Activated T-cell treated with anti-CD3 and anti-CD28 coated beads for 4 hours (primary cell): Measurements from ENCODE around the gene KCNE3.

Experiments
- DNase-seq: peaks from one replicate; pipeline ENCODE4 v3.0.0-alpha.2; 2020

Gene KCNE3

DNA sequence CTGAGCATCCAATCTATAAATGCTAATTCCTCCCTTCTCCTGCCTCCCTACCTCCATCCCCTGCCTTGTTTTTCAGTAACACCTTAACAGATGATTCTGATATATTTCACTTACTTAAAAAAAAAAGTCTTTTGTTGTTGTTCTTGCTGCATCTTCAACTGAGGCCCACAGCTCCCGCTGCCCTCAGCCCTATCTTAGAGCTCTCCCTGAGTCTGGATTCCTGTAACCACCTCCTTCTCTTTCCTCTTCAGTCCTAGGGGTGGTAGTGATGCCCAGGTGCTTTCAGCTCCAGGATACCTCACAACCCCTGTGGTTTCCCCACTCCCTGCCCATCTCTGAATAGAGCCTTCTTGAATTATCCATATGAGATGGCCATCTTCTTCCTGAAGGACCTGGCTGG lies 3.7 kb upstream of the KCNE3 start:
- DNase-seq = no peak

DNA sequence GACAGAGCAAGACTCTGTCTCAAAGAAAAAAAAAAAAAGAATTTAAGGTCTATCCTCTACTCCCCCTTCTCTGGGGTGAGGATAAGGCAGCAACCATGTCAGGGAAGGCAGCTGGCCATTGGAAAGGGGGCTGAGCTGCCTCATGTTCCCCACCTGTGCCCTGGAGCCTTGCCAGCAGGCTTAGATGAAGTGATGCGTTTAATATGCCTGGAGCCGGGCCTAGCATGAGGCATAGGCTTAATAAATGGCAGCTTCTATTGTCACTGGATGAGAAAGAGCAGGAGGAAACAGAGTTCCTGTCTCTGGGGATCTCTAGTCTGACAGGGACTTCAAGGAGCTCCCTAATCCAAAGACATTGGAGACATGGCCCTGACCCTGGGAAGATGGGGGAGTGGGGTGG lies 3.2 kb upstream of the KCNE3 start:
- DNase-seq = no peak

DNA sequence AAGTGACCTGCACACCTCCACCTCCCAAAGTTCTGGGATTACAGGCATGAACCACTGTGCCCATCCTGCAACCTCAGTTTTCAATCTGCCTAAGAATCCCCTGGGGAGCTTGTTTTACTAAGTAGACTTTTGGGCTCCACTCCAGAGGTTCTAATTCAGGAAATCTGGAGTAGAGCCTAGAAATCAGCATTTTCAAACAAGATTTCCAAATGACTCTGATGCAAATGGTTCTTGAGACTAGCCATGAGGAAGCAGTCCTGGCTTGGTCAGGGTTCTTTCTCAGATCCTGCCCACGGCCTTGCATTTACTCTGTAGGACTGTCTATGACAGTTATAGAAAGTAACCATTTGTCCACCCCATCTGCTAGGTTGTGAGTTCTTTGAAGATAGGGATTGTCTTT lies 1.6 kb upstream of the KCNE3 start:
- DNase-seq = no peak

DNA sequence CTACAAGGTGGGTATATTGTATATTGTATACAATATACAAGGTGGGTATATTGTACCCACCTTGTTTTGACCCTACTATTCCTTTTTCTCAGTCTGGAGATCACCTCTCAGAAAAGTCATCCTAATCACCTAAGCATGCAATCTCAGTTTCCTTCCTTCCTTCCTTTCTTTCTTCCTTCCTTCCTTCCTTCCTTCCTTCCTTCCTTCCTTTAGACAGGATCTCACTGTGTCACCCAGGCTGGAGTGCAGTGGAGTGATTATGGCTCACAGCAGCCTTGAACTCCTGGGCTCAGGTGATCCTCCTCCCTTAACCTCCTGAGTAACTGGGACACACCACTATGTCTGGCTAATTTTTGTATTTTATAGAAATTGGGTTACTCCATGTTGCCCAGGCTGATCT lies 1.2 kb upstream of the KCNE3 start:
- DNase-seq = no peak

DNA sequence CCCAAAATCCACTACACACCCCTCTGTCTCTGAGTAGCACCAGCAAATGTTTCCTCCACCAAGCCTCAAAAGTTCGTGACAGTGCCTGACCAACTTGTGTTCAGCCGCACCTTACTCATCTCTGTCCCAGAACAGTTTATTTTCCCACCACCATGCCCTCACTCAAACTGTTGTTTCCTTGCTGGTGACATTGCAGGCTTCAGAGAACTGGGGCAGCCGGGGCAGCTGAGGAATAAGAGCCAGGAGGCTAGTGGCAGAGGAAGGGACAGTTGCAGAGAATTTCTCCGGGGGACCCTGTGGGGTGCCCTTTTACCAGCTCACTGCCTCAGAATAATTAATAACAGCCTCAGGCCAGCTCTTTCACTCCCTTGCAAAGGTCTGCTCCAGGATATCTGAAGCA lies 709 bp upstream of the KCNE3 start:
- no peak for DNase-seq

DNA sequence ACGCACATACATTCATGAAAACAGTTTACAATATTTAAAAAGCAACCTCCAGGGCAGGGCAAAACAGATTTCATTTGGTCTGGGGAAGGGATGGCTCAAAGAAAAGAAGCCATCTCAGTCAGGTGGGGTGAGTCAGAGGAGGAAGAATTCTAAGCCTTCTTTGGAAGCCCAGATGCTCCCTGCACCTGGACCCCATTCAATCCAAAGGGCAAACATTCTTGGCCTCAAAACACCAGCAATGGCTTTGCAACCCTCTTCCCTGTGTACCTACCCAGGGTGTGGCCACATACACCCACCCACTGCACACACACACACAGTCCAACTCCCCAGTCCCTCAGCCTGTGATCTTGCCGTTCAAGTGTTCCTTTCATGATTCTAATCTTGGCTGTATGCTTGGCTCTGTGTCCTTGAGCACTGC lies 2.0 kb downstream of the KCNE3 start:
- no peak for DNase-seq

DNA sequence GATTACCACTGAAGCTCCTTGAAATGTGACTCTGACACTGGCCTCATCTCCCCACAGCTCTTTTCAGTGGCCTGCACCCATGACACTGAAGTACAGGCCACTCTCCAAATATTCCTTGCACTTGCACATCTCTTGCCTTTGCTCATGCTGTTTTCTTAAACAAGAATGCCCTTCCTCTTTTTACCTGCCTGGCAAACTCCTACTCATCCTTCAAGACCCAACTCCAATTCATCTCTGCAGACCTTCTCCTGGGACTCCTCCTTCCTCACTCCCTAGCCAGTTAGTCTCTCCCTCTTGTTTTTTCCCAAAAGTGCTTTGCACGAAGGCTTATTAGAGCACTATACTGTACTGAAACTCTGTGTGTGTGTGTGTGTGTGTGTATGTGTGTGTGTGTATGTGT lies 2.6 kb downstream of the KCNE3 start:
- no peak for DNase-seq

DNA sequence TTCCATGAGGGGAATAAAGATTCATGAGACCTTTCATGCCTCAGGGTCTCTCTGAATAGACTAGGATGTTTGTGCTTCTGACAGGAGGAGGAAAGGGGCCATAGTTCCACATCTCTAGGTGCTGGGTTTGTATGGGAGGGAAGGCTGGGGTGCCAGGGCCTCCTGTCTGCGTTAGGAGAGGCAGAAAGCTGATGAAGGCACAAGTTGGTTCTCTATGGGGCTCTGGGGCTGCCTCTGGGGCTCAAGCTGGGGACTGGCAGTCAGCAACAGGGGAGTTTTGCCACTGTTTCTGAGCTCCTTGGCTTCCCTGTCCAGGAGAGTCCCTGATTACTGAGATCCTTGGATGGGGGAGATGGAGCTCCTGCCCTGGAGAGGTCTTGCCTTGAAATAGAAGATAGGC lies 4.1 kb downstream of the KCNE3 start:
- no peak for DNase-seq

DNA sequence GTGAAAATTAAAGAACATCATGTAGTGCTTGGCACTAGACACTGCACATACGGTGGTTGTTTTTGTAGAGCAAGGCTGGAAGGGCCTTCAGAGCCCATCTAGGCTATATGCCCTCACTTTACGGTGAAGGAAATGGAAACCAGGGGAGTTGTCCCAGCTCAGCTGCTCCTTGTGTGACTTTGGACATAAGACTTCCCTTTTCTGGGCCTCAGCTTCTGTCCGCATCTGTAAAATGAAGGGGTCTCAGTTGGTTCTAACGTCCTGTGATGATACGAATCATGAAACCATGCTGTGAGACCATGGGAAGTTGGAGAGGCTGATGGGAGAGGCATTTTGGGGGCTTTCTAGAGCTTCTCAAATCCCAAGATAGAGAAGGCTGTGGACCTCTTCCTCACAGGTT lies 4.7 kb downstream of the KCNE3 start:
- no peak for DNase-seq

DNA sequence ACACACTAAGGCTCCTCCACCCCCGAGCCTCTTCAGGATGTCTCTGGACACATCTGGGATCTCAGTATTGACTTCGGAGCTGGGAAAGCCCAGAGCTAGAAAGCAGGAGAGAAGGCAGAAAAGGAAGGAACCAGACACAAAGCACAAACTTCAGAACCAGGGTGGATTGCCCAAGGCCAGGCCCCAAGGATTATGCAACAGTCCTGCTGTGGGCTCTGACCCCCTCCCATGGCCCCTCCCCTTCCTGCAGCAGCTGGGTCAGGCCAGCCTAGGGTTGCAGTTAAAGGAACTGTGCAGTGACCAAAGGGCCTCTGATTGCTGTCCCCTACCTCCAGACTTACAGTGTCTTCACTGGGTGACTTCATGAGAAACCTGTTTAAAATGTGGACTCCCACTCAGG lies 5.3 kb downstream of the KCNE3 start:
- no peak for DNase-seq

DNA sequence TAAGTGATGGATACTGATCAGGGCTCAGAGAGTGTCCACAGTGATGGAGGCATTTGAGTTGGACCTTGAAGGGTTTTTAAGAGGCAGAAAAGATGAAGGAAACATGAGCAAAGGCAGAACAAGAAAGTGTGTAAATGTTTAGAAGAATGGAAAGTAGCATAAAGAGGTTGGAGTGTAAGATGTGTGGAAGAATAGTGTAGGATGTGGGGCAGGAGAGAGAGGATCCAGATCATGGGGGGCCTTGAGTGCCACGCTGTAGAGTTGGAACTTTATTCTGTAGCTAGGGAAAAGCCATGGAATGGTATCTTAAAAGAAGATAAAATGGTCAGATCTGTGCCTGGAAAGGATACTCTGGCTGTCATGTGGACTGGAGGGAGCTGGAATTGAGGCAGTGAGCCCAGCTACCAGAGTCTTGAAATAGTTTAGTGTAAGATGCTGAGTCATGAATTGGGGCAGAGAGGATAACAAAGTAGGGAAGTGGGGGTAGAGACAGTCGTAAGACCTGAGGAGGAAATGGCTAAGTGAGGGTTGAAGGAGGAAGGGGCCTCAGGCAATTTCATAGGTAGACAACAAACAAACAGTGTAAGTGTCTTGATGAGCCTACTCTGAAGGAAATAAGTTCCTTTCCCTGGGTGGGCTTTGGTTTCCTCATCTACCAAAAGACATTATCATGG lies 6.7 kb downstream of the KCNE3 start:
- no peak for DNase-seq

DNA sequence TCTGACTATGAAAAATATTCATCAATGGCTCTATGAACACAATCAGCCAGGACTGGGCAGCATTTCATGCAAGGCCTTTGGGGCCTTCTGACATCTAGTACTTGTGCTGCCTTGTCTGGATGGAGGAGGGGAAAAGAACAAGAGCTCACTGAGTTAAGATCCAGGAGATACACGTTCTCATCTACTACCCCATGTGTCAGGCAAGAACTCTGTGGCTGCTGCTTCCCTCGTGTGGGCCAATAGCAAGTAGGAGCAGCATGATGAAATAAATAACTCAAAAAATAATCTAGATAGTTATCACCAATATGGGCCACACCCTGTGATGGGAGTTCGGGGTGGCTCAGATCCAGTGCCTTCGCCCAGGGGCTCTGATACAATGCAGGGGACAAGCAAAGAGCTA lies 7.3 kb downstream of the KCNE3 start:
- no peak for DNase-seq

DNA sequence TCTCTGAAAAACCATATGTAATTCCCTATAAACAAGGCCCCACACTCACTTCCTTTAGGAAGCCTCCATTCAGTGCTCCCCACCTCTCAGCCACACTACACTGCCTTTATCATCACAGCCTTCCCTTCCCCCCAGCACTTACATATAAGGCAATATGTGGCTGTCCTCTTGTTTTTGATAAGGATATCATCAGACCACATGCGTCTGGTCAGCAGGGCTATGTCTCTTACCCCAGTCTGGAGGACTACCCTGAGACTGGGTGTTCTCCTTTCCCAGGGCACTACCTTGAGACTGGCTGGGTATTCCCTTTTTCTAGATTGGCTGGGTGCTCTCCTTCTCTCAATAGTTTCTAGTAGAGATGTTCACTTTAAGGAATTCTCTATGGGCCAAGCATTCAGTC lies 7.8 kb downstream of the KCNE3 start:
- DNase-seq = no peak

DNA sequence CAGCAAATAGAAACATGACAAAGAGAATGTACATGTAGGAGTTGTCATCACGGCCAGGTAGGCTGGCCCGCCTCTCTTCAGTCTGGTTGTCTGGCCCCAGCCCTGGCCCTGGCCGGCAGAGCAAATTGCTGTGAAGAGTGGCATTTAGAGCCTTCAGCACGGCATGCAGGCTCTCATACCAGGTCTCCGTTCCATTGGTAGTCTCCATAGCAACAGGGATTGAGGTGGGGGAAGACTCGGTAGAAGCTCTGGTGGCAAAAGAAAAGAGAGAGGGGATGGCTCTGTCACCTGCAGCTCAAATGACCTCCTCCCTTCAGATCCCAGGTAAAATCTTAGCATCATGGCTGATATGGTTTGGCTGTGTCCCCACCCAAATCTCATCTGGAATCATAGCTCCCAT lies 10.0 kb downstream of the KCNE3 start:
- no peak for DNase-seq

DNA sequence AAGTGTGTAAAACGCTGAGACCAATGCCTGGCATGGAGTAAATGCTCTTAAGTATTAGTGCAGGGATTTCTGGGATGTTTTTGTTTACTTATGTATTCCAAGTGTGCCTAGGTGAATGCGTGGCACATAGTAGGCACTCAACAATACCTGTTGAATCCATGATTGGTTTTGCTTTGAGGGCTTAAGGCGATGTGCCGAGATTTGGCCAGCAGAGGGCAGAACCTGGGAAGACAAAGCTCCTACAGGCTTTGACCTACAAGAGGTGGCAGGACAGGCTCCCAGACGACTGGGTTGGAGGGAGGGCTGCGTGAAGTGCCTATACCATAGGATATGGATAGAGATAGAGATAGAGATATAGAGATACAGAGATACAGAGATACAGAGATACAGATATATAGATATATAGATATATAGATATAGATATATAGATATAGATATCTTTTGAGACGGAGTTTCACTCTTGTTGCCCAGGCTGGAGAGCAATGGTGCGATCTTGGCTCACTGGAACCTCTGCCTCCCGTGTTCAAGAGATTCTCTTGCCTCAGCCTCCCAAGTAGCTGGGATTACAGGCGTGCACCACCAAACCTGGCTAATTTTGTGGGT lies 13.9 kb downstream of the KCNE3 start:
- peak; percentile 56 for DNase-seq

DNA sequence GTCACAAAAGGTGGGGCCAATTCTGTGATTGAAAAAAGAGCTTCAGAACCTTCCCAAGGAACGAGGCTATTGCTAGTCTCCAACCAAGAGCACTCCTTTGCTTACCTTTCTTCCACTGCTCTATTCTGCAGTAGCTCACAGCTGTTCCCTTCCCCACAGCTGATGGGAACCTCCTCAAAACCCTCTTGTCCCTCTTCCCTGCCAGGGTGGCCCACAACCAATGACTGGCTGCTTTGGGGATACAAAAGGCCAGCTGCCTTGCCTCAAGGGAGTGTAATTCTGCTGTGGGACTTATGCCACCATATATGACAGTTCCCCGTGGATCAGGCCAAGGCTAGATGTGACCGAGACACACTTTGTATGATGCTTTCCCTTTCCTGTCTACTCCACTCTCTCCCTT lies 15.0 kb downstream of the KCNE3 start:
- DNase-seq = no peak

DNA sequence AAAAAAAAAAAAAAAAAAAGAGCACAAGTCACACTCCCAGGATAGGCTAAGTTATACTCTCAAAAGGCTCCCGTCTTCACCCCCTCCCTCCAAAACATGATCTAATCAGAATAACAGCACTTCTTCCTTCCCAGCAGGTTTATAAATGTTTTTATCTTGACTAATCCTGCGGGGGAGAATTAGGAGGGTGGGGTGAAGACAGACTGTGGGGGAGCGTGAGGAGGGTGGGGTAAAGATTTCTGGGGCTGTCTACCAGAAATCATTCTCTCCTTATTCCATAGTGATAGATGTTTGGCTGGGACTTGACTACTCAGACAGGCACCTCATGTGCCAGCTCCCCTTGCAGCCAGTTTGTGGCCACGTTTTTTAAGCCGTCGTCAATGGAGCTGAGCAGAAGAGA lies 17.0 kb downstream of the KCNE3 start:
- no peak for DNase-seq

DNA sequence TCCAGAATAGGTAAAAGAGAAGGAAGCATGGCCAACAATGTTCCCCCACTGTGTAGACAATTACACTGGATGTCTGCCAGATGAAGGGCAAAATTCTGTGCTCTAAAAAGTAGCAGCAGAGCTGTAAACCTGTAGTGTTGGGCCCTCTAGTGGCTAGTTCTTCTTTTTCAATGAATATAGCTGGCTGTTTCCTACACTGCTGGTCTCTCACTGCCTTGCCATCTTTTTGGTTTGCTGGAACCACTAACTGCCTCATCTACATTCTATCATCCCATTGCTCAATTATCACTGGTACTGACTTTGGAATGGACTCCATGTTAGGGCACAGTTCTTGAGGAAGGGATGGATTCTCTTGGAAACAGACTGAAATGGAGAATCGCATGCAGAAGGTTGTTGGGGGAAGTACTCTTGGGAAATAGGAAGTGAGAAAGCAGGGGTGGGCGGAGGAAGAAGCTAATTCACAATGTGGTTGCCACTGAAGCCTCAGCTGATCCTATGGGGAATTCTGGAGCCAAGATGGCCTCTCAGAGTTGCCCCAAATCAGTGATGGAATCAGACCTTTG lies 17.9 kb downstream of the KCNE3 start:
- DNase-seq = peak; percentile 30

DNA sequence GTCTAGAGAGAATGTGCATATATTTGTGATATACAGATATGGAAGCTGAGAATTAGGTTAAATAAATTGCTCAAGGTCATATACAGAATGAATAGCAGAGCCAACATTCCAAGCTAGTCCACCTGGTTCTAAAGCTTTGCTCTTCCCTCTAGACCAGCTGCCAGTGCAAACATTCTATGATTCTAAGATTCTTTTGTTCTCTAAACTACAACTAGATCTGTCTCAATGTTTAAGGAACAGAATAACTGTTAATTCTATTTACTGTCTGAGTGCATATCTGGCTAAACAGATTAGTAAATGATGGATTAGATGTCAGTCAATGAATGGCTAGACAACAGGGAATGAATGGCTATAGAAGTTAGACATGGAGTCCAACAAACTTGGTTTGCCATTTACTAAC lies 19.6 kb downstream of the KCNE3 start:
- no peak for DNase-seq

DNA sequence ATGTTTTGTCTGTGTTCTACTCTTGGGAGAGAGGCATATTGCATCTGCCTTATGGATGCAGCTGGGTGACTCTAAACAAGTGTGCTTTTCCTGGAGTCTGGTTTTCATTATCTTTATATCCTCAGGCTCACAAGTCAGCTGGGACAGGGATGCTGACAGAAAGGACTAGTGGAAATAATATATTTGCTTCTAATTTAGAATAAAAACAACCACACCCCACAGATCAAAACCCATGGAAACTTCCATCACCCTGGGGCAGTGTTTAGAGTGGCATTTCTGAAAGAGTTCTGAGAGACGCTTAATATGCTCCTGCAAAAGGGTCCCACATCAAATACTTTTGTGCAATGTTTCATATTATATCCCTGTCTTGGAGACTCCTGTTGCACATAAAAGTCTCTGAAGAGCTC lies 20.8 kb downstream of the KCNE3 start:
- no peak for DNase-seq

DNA sequence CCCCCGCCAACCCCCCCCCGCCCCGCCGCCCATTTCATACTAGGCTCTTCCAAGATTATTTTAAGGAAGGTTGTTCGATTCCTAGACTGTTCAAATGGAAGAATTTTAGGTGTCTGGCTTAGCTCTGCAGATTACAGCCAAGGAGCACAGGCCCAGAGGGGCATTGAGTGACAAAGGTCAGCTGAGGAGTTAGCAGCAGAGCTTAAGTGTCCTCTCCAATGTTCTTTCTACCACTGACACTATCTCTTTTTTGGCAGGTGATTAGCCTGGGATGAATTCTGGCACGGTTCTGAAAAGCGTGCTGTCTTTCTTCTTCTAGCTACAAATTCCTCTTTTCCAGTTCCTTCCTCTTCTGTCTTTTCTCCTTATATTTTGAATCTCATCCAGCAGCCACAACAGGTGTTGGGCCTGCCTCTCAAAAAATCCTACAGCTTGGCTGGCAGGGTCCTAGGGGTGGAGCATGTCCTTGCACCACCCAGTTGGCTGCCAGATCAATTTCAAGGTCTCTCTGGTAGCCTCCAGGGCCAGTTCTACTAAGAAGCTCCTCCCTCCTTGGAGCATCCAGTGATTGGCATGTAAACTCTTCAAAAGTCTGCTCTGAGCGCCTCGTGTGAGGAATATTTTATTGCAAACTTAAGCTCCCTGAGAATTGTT lies 23.0 kb downstream of the KCNE3 start:
- no peak for DNase-seq

DNA sequence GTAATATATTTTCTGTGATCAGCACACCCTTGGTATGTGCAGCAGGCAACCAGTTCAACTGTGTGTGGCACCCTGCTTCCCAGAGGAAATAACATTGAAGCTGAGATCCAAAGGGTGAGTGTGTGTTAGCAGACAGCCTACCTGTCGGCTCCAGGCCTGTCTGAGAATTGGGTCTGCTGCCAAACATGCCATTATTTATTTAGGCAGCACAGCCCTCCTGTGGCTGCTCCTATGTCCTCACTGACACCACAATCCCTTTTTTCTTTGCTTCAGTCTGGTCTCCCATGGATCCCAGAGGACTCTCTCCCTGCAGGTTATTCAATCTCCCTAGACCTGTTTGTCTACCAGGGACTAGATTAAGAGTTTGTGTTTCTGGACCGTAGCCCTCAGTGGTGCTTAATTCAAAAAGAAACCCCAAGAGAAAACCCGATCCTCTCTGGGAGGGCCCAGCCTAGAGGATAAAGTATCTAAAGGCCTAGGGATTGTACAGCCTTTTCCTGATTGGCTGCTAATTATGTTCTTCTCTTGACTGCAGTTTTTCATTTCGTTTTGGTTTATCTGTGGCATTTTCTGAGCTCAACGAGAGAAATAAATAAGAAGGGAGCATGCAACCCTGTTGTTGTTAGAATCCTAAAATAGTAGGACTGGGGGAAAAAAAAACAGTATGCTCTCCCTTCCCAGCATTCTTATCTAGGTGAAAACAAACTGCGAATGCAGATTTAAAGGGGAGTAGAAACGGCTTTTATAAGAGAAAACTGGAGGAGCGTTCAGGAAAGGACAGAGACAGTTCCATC lies 24.1 kb downstream of the KCNE3 start:
- DNase-seq = no peak

DNA sequence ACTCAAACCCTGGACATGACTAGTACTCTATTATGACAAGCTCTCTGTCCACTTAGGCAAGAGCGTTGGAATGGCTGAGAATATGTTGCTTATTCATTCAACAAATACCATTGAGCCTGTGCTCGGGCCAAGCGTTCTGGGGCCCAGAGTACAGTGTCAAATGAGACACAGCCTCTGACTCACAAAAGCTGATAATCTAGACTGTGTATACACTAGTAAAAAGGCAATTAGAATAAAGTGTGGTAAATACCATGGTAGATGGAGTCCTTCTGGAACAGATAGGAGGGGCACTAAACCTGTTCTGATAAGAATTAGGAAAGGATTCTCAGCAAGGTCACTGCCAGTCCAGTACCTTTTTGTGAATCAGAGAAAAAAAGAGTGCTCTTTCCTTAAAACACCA lies 24.7 kb downstream of the KCNE3 start:
- DNase-seq = no peak

DNA sequence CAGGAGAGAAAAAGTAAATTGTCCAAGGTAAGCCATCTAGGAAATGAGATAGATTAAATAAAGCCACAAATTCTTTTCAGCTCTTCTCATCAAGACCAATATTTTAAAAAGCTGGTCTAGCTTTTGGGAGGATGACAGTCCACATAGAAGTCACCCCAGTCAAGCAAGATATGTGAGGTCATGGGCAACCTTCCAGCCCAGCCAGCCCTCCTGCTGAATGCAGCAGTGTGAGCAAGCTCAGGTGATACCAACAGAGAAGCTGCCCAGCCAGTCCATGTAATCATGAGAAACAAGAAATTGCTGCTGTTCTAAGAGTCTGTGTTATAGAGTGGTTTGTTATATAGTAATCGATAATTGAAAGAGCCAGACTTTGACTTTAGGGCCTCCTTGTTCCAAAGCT lies 28.7 kb downstream of the KCNE3 start:
- no peak for DNase-seq
